ENCODE results near the gene LMF1. TPM values are rescaled to one million over a fixed set of nuclear protein-coding genes. Genes with fewer than 3 reads are reported as not detected.

LMF1 gene
- total RNA-seq, 1 experiment from 2014 or later = 12.8 TPM

- no peaks in the 10 kb centered on the region for H3K9me3 ChIP-seq (ENCODE audit: control insufficient read depth in 1 of 2, insufficient read depth in 1 of 2, low read depth in 1 of 2, low read length in 2 of 2)
- no peak for TF ChIP-seq EGR1 (IDR thresholded peaks at IDR 0.05; ENCODE audit: low read depth)
- H3K4me3 ChIP-seq (replicated peaks in 1 of 2; ENCODE audit: low read depth in 1 of 2, low read length in 2 of 2) = no peak overlapping the region
- no peaks in the 10 kb centered on the region for H3K36me3 ChIP-seq (ENCODE audit: control insufficient read depth in 1 of 2, insufficient read depth in 2 of 2, low read length in 2 of 2)
- no TSS peak for BruUV-seq (replicated peaks)
- H3K9me2 ChIP-seq (ENCODE audit: insufficient read depth) = no peaks in the 10 kb centered on the region
- no peak overlapping the region for H3K27ac ChIP-seq (ENCODE audit: low read depth, low read length)
- DNase-seq (ENCODE audit: low read depth, low spot score) = no peak
- H3K4me2 ChIP-seq (ENCODE audit: low read length) = 0 out of 2 replicates have a peak overlapping the region, but pooled peaks have one; percentile 54
- CTCF ChIA-PET = interaction anchor here (0.5 to 1.2 kb wide), 2 partner anchors 165 to 171 kb away, joined by 4 to 6 read pairs; no protein-coding TSS in a partner anchor
- H2AFZ ChIP-seq (ENCODE audit: low read depth, low read length, poor library complexity, severe bottlenecking) = no peak overlapping the region
- ATAC-seq = no peak
- POLR2A ChIA-PET = no interaction called here
- peak overlapping the region; percentile 35; the same call in 1 of the 2 replicates for H3K9ac ChIP-seq (ENCODE audit: low read length)
- no peaks in the 10 kb centered on the region for H4K20me1 ChIP-seq (ENCODE audit: insufficient read depth)
- H3K4me1 ChIP-seq (ENCODE audit: control insufficient read depth in 1 of 2, insufficient read depth in 2 of 2, low read length in 2 of 2) = peaks cover 5 to 15% of the 10 kb centered on the region in 2 experiments; a peak in 3 of 4 replicates
- H3K27me3 ChIP-seq (ENCODE audit: insufficient read depth, low read length) = no peaks in the 10 kb centered on the region
- intact Hi-C loops (cut with micrococcal nuclease) = loop anchor here (1.0 to 5.0 kb wide), 2 partner anchors 63 to 165 kb away; no protein-coding TSS in a partner anchor
- H3K79me2 ChIP-seq (ENCODE audit: insufficient read depth, low read length) = no peaks in the 10 kb centered on the region
- RAD21 ChIA-PET (ENCODE audit: low non-redundant PET in 1 of 2, low total read pairs in 2 of 2, uncharacterized antibody in 2 of 2, unreplicated experiment in 2 of 2) = no interaction called here
These were observed 93.3 kb downstream of the LMF1 start for GRCh38 chr16:877242-878071.

- no TSS peak for BruUV-seq (replicated peaks)
- no peaks in the 10 kb centered on the region for H3K9me3 ChIP-seq (ENCODE audit: control insufficient read depth in 1 of 2, insufficient read depth in 1 of 2, low read depth in 1 of 2, low read length in 2 of 2)
- DNase-seq (ENCODE audit: low read depth, low spot score) (no peak), ATAC-seq (no peak)
- H3K4me2 ChIP-seq (ENCODE audit: low read length) = no peak overlapping the region
- ChIA-PET POLR2A (no interaction called here), RAD21 (ENCODE audit: low non-redundant PET in 1 of 2, low total read pairs in 2 of 2, uncharacterized antibody in 2 of 2, unreplicated experiment in 2 of 2) (no interaction called here), CTCF (no interaction called here)
- no peaks in the 10 kb centered on the region for H3K79me2 ChIP-seq (ENCODE audit: insufficient read depth, low read length)
- H3K27me3 ChIP-seq (ENCODE audit: insufficient read depth, low read length) = no peaks in the 10 kb centered on the region
- no peaks in the 10 kb centered on the region for H3K9me2 ChIP-seq (ENCODE audit: insufficient read depth)
- H3K36me3 ChIP-seq (ENCODE audit: control insufficient read depth in 1 of 2, insufficient read depth in 2 of 2, low read length in 2 of 2) = no peaks in the 10 kb centered on the region
- intact Hi-C loops (cut with micrococcal nuclease) = loop anchor here (5.0 kb wide), 1 partner anchor 164 kb away; no protein-coding TSS in a partner anchor
- H4K20me1 ChIP-seq (ENCODE audit: insufficient read depth) = no peaks in the 10 kb centered on the region
- TF ChIP-seq ZFX (IDR thresholded peaks at IDR 0.05) (no peak), REST (IDR thresholded peaks at IDR 0.05; ENCODE audit: low read depth) (no peak), FOSL1 (IDR thresholded peaks at IDR 0.05; ENCODE audit: low read depth) (no peak), CBX3 (IDR thresholded peaks at IDR 0.05; ENCODE audit: low read depth) (no peak), MAX (IDR thresholded peaks at IDR 0.05) (no peak), ATF3 (IDR thresholded peaks at IDR 0.05) (no peak), TCF7L2 (IDR thresholded peaks at IDR 0.05; ENCODE audit: borderline replicate concordance, extremely low read depth, insufficient read depth, insufficient read length) (no peak), RAD21 (IDR thresholded peaks at IDR 0.05; ENCODE audit: low read depth) (no peak), ELF1 (IDR thresholded peaks at IDR 0.05; ENCODE audit: borderline replicate concordance, low read depth) (no peak), SP1 (IDR thresholded peaks at IDR 0.05; ENCODE audit: low read depth) (no peak)
- no peak overlapping the region for H3K27ac ChIP-seq (ENCODE audit: low read depth, low read length)
- H2AFZ ChIP-seq (ENCODE audit: low read depth, low read length, poor library complexity, severe bottlenecking) = no peak overlapping the region
- H3K4me3 ChIP-seq (replicated peaks in 1 of 2; ENCODE audit: low read depth in 1 of 2, low read length in 2 of 2) = no peak overlapping the region
- H3K9ac ChIP-seq (ENCODE audit: low read length) = no peak overlapping the region
- peaks cover 5 to 15% of the 10 kb centered on the region in 2 experiments; a peak in 3 of 4 replicates for H3K4me1 ChIP-seq (ENCODE audit: control insufficient read depth in 1 of 2, insufficient read depth in 2 of 2, low read length in 2 of 2)
These were observed 94.1 kb downstream of the LMF1 start for GRCh38 chr16:876523-877241.

Measured in HCT116 (cell line).